Keratinocyte (primary cell): Measurements from ENCODE around the gene MRPL49. TPM values are rescaled to one million over a fixed set of nuclear protein-coding genes. Genes with fewer than 3 reads are reported as not detected.

Experiments used
- DNase-seq: peaks from one replicate; pipeline ENCODE4 v3.0.0-alpha.2; 2011; ENCODE audit warnings: low read depth, missing footprints, low spot score
- FAIRE-seq: peaks from 2 replicates; lab custom pipeline; 2011; peaks lifted over from hg19 to GRCh38; lab: Jason Lieb, UNC
- H2AFZ ChIP-seq: 2 replicates; pipeline ENCODE4 v1.6.0; 2012; ENCODE audit warnings: low read length, control low read depth, inconsistent platforms; ENCODE audit not compliant: control insufficient read depth
- H3K27ac ChIP-seq: 2 replicates; pipeline ENCODE4 v1.5.1; 2011; ENCODE audit warnings: low read length; ENCODE audit not compliant: control insufficient read depth, insufficient read depth
- H3K27me3 ChIP-seq: 3 replicates; pipeline ENCODE4 v1.6.0; 2011; ENCODE audit warnings: low read length; ENCODE audit not compliant: control insufficient read depth, insufficient read depth; ENCODE audit errors: extremely low read depth
- H3K36me3 ChIP-seq, 2 experiments: 2 replicates in 1 of 2; 3 replicates in 1 of 2; pipeline ENCODE4 v1.5.1; 2011; ENCODE audit warnings: low read length in 2 of 2, mild to moderate bottlenecking in 1 of 2; ENCODE audit not compliant: control insufficient read depth in 2 of 2, insufficient read depth in 2 of 2; ENCODE audit errors: extremely low read depth in 1 of 2
- H3K4me1 ChIP-seq: 3 replicates; pipeline ENCODE4 v1.5.1; 2011; ENCODE audit warnings: low read length; ENCODE audit not compliant: control insufficient read depth, insufficient read depth; ENCODE audit errors: extremely low read depth
- H3K4me2 ChIP-seq: 3 replicates; pipeline ENCODE4 v1.6.0; 2011; ENCODE audit warnings: low read depth, low read length; ENCODE audit not compliant: control insufficient read depth, insufficient read depth; ENCODE audit errors: extremely low read depth
- H3K4me3 ChIP-seq, 3 experiments: fragments of 200-600 bp in 1 of 3; sonication (generic) in 1 of 3; 2 replicates in 2 of 3; 3 replicates in 1 of 3; pipeline ENCODE4 v1.5.1; 2011 to 2016; ENCODE audit warnings: low read length in 3 of 3, mild to moderate bottlenecking in 3 of 3, control low read depth in 2 of 3, inconsistent platforms in 1 of 3, low read depth in 1 of 3, mixed read lengths in 1 of 3, mixed run types in 1 of 3, moderate library complexity in 1 of 3; ENCODE audit not compliant: control insufficient read depth in 2 of 3, insufficient read depth in 2 of 3; ENCODE audit errors: extremely low read depth in 1 of 3
- H3K79me2 ChIP-seq: 2 replicates; pipeline ENCODE4 v1.6.0; 2012; ENCODE audit warnings: low read length; ENCODE audit not compliant: control insufficient read depth, insufficient read depth
- H3K9ac ChIP-seq: 3 replicates; pipeline ENCODE4 v1.6.0; 2011; ENCODE audit warnings: low read length; ENCODE audit not compliant: control insufficient read depth, insufficient read depth; ENCODE audit errors: extremely low read depth
- H3K9me1 ChIP-seq: 3 replicates; pipeline ENCODE4 v1.6.0; 2011; ENCODE audit warnings: low read length; ENCODE audit not compliant: control insufficient read depth, insufficient read depth; ENCODE audit errors: extremely low read depth
- H3K9me3 ChIP-seq: 2 replicates; pipeline ENCODE4 v1.5.1; 2012; ENCODE audit warnings: low read depth, low read length; ENCODE audit not compliant: control insufficient read depth
- H4K20me1 ChIP-seq: 3 replicates; pipeline ENCODE4 v1.6.0; 2011; ENCODE audit warnings: low read length; ENCODE audit not compliant: control insufficient read depth, insufficient read depth; ENCODE audit errors: extremely low read depth
- EZH2 ChIP-seq: IDR thresholded peaks from one replicate; pipeline ENCODE4 v1.6.1; 2012; ENCODE audit warnings: inconsistent platforms, mild to moderate bottlenecking, low read length, moderate library complexity
- dilution Hi-C: fragments of 300-500 bp; cut with MboI; formaldehyde crosslinking; loops from one replicate; pipeline ENCODE4 v1.7.0; 2020; ENCODE audit warnings: low sequenced_read_pairs; ENCODE audit not compliant: extremely low pct_ligation_motif_present
- polyA plus RNA-seq, 5 experiments: library from polyadenylated mRNA; depleted of rRNA in 3 of 5; stranded (reverse) in 3 of 5; stranded (forward) in 1 of 5; unstranded in 1 of 5; fragments of >200 nt; gene quantifications; 1 replicate in 1 of 5; 2 replicates in 3 of 5; 3 replicates in 1 of 5; pipeline versions ENCODE4 v1.2.1 to v1.2.3, GENCODE V29; 2011 to 2012; ENCODE audit warnings: missing spikeins in 2 of 5, low read depth in 1 of 5, low replicate concordance in 1 of 5
- TF ChIP-seq, protein P1 (sequence below), 3 experiments: IDR thresholded peaks in 1 of 3; conservative IDR thresholded peaks in 1 of 3; optimal IDR thresholded peaks in 1 of 3; 2 replicates in 2 of 3; 3 replicates in 1 of 3; pipeline versions ENCODE3 to v1.5.1; 2011; ENCODE audit warnings: low read length in 3 of 3, mild to moderate bottlenecking in 3 of 3, moderate library complexity in 2 of 3, control low read depth in 1 of 3, inconsistent platforms in 1 of 3; ENCODE audit not compliant: insufficient read depth in 2 of 3; ENCODE audit errors: extremely low read depth in 1 of 3

MRPL49 gene
- polyA plus RNA-seq, 1 donor (not counting 4 experiments of a cell fraction or from before 2014, with no cell fraction given): 49.6 TPM

DNA sequence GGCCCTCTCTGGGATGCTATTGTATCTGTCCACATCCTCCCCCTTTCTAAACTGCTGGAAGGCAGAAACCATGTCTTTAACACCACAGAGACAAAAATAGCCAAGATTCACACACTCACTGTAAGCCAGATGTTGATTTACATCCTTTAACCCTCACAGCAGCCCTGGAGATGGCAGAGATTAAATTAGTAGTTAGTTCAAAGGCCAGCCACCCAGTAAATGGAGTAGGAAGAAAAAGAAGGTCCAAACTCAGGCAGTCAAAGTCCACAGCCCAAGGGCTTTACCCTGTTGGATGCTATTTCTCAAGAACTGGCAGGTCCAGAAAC lies 2.5 kb upstream of the MRPL49 start:
- Histone ChIP-seq H3K4me3 (no peak overlapping the region), H3K9me1 (peaks cover 2% of the 10 kb centered on the region), H3K27ac (peak overlapping the region; percentile 34), H4K20me1 (no peaks in the 10 kb centered on the region), H3K9ac (no peak overlapping the region), H3K27me3 (no peaks in the 10 kb centered on the region), H3K36me3 (peaks cover 17 to 33% of the 10 kb centered on the region in 2 experiments), H3K4me2 (no peak overlapping the region), H3K4me1 (peaks cover 28% of the 10 kb centered on the region), H3K79me2 (peaks cover 59% of the 10 kb centered on the region), H2AFZ (no peak overlapping the region), H3K9me3 (no peaks in the 10 kb centered on the region)
- no peak for DNase-seq
- TF ChIP-seq EZH2: no peak
- TF ChIP-seq, protein P1, sequence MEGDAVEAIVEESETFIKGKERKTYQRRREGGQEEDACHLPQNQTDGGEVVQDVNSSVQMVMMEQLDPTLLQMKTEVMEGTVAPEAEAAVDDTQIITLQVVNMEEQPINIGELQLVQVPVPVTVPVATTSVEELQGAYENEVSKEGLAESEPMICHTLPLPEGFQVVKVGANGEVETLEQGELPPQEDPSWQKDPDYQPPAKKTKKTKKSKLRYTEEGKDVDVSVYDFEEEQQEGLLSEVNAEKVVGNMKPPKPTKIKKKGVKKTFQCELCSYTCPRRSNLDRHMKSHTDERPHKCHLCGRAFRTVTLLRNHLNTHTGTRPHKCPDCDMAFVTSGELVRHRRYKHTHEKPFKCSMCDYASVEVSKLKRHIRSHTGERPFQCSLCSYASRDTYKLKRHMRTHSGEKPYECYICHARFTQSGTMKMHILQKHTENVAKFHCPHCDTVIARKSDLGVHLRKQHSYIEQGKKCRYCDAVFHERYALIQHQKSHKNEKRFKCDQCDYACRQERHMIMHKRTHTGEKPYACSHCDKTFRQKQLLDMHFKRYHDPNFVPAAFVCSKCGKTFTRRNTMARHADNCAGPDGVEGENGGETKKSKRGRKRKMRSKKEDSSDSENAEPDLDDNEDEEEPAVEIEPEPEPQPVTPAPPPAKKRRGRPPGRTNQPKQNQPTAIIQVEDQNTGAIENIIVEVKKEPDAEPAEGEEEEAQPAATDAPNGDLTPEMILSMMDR (optimal IDR thresholded peaks at IDR 0.05 in 1 of 3, IDR thresholded peaks at IDR 0.05 in 1 of 3, conservative IDR thresholded peaks at IDR 0.05 in 1 of 3; ENCODE audit: extremely low read depth in 1 of 3, insufficient read depth in 2 of 3, low read length in 3 of 3): no peak
- dilution Hi-C loops: no loop called here
- no peak for FAIRE-seq

DNA sequence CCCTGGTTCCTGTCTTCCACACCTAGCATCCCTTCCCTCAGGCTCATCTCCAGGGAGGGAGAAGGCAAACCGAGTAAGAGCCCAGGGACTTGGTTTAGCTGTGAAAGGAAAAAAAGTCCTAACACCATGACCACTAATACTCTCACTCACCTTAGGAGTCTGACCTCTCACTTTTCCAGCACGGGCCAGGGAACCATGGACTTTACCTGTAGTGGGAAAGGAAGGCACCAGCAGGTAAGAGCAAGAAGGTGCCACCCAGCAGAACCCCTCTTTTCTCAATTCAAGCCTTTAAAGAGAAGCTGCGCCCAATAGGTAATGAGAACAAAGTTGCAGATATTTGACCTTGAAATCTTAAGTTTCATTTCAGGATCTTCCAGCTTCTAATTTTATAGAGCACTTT lies 1.3 kb upstream of the MRPL49 start:
- TF ChIP-seq, protein P1 (optimal IDR thresholded peaks at IDR 0.05 in 1 of 3, IDR thresholded peaks at IDR 0.05 in 1 of 3, conservative IDR thresholded peaks at IDR 0.05 in 1 of 3; ENCODE audit: extremely low read depth in 1 of 3, insufficient read depth in 2 of 3, low read length in 3 of 3): no peak
- TF ChIP-seq EZH2: no peak
- Histone ChIP-seq H4K20me1 (no peaks in the 10 kb centered on the region), H3K9ac (peak overlapping the region; percentile 99), H3K9me3 (no peaks in the 10 kb centered on the region), H2AFZ (no peak overlapping the region), H3K27ac (peak overlapping the region; percentile 98), H3K4me1 (peaks cover 26% of the 10 kb centered on the region), H3K36me3 (peaks cover 16 to 31% of the 10 kb centered on the region in 2 experiments), H3K4me3 (peak overlapping the region; percentile 66 to 91 (median 91)), H3K4me2 (peak overlapping the region; percentile 89), H3K79me2 (peaks cover 56% of the 10 kb centered on the region), H3K27me3 (no peaks in the 10 kb centered on the region), H3K9me1 (no peaks in the 10 kb centered on the region)
- DNase-seq: no peak
- dilution Hi-C loops: no loop called here
- FAIRE-seq: no peak
